HFFc6 (cell line): ENCODE results near the gene BICD2. TPM values are rescaled to one million over a fixed set of nuclear protein-coding genes. Genes with fewer than 3 reads are reported as not detected.
A peak's percentile ranks its signal among the peaks of the same experiment; 100 is the strongest.

Experiments
- DNase-seq: peaks from one replicate; pipeline ENCODE4 v3.0.0-alpha.2; 2018
- H3K27ac Mint-ChIP-seq: 2 replicates; pipeline ENCODE4 v1.8.0; 2020; ENCODE audit warnings: mild to moderate bottlenecking, mixed read lengths
- H3K27me3 Mint-ChIP-seq: 2 replicates; pipeline ENCODE4 v1.8.0; 2021; ENCODE audit warnings: mild to moderate bottlenecking, moderate library complexity, mixed read lengths; ENCODE audit not compliant: insufficient read depth
- H3K36me3 Mint-ChIP-seq: 2 replicates; pipeline ENCODE4 v1.8.0; 2021; ENCODE audit warnings: low read depth, mixed read lengths
- H3K4me1 Mint-ChIP-seq: 2 replicates; pipeline ENCODE4 v1.8.0; 2020; ENCODE audit warnings: low read depth, mixed read lengths
- H3K4me3 Mint-ChIP-seq: 2 replicates; pipeline ENCODE4 v1.8.0; 2020; ENCODE audit warnings: mild to moderate bottlenecking, moderate library complexity, mixed read lengths
- H3K9me3 Mint-ChIP-seq: 2 replicates; pipeline ENCODE4 v1.8.0; 2020; ENCODE audit warnings: mild to moderate bottlenecking, mixed read lengths
- CTCF ChIP-seq: fragments of 200-600 bp; sonication (generic); IDR thresholded peaks from 2 replicates; pipeline ENCODE4 v1.5.0; 2021; ENCODE audit warnings: antibody characterized with exemption, mild to moderate bottlenecking
- total RNA-seq, 6 experiments: library from RNA; stranded (reverse); fragmentation: NEBNext Ultra II Directional; extraction: Animal tissue kit (Norgen Biotek cat#: 25700); gene quantifications; 2 replicates in 1 of 6; 3 replicates in 5 of 6; pipeline ENCODE4 v1.2.3, GENCODE V29; 2021

BICD2 gene
- total RNA-seq, 6 experiments from 2014 or later = 32.4 to 38.6 (median 36.1) TPM

- H3K36me3 Mint-ChIP-seq = no peaks in the 10 kb centered on the region
- no peak overlapping the region for H3K4me3 Mint-ChIP-seq
- H3K4me1 Mint-ChIP-seq = peaks cover 33% of the 10 kb centered on the region
- no peaks in the 10 kb centered on the region for H3K9me3 Mint-ChIP-seq
- TF ChIP-seq CTCF = no peak
- peaks cover 1% of the 10 kb centered on the region for H3K27me3 Mint-ChIP-seq
- H3K27ac Mint-ChIP-seq = peak overlapping the region; percentile 61; the same call in 1 of the 2 replicates
- DNase-seq = no peak
These were observed 16.5 kb downstream of the BICD2 start for GRCh38 chr9:92748233-92748497.

GRCh38 chr9:92747459-92748232, 17.0 kb downstream of the BICD2 start:
- DNase-seq = no peak
- Mint-ChIP-seq H3K36me3 (peaks cover 2% of the 10 kb centered on the region; the same call in 1 of the 2 replicates), H3K9me3 (no peaks in the 10 kb centered on the region), H3K27ac (peak overlapping the region; percentile 61), H3K27me3 (peaks cover 1% of the 10 kb centered on the region), H3K4me1 (peaks cover 35% of the 10 kb centered on the region), H3K4me3 (no peak overlapping the region; the same call in 1 of the 2 replicates)
- TF ChIP-seq CTCF = no peak

GRCh38 chr9:92746567-92747458, 17.8 kb downstream of the BICD2 start:
- Mint-ChIP-seq H3K27ac (peak overlapping the region; percentile 61), H3K36me3 (peaks cover 4% of the 10 kb centered on the region; the same call in 1 of the 2 replicates), H3K9me3 (no peaks in the 10 kb centered on the region), H3K4me3 (no peak overlapping the region), H3K4me1 (peaks cover 38% of the 10 kb centered on the region), H3K27me3 (peaks cover 1% of the 10 kb centered on the region)
- no peak for DNase-seq
- no peak for TF ChIP-seq CTCF

- TF ChIP-seq CTCF = no peak
- Mint-ChIP-seq H3K27me3 (peaks cover 3% of the 10 kb centered on the region), H3K4me1 (peaks cover 47% of the 10 kb centered on the region), H3K9me3 (no peaks in the 10 kb centered on the region), H3K36me3 (peaks cover 4% of the 10 kb centered on the region; the same call in 1 of the 2 replicates), H3K27ac (no peak overlapping the region), H3K4me3 (no peak overlapping the region)
- DNase-seq = no peak
These were observed 18.8 kb downstream of the BICD2 start for GRCh38 chr9:92745881-92746280.

GRCh38 chr9:92745331-92745730, 19.3 kb downstream of the BICD2 start:
- H3K27ac Mint-ChIP-seq = no peak overlapping the region
- TF ChIP-seq CTCF = no peak
- peaks cover 3% of the 10 kb centered on the region for H3K27me3 Mint-ChIP-seq
- DNase-seq = no peak
- no peak overlapping the region for H3K4me3 Mint-ChIP-seq
- H3K9me3 Mint-ChIP-seq = no peaks in the 10 kb centered on the region
- peaks cover 53% of the 10 kb centered on the region for H3K4me1 Mint-ChIP-seq
- peaks cover 4% of the 10 kb centered on the region; the same call in 1 of the 2 replicates for H3K36me3 Mint-ChIP-seq
